Activated T-helper 9 cell treated with anti-CD3 and anti-CD28 coated beads, Interleukin-2, amount 50 U/mL, for 16 hours (primary cell): Measurements from ENCODE around the gene MORC2.

ENCODE experiments used
- DNase-seq: peaks from one replicate; pipeline ENCODE4 v3.0.0-alpha.2; 2020; ENCODE audit warnings: low read depth

MORC2 gene

GRCh38 chr22:30889268-30889995, 79.1 kb downstream of the MORC2 start:
- DNase-seq: no peak

- no peak for DNase-seq
These were observed 80.7 kb downstream of the MORC2 start for GRCh38 chr22:30887861-30888260.

GRCh38 chr22:30887453-30887852, 81.1 kb downstream of the MORC2 start:
- no peak for DNase-seq

- no peak for DNase-seq
These were observed 83.0 kb downstream of the MORC2 start for GRCh38 chr22:30885591-30885990.

- DNase-seq: no peak
These were observed 83.6 kb downstream of the MORC2 start for GRCh38 chr22:30885001-30885366.

GRCh38 chr22:30884211-30885000, 84.2 kb downstream of the MORC2 start:
- DNase-seq: no peak

GRCh38 chr22:30883586-30884145, 84.9 kb downstream of the MORC2 start:
- DNase-seq: no peak

GRCh38 chr22:30882974-30883533, 85.5 kb downstream of the MORC2 start:
- no peak for DNase-seq

- no peak for DNase-seq
These were observed 86.3 kb downstream of the MORC2 start for GRCh38 chr22:30882184-30882717.

GRCh38 chr22:30881361-30882183, 87.0 kb downstream of the MORC2 start:
- DNase-seq: no peak

- DNase-seq: no peak
These were observed 87.7 kb downstream of the MORC2 start for GRCh38 chr22:30880847-30881246.

- no peak for DNase-seq
These were observed 88.4 kb downstream of the MORC2 start for GRCh38 chr22:30880181-30880601.

GRCh38 chr22:30879415-30879797, 89.2 kb downstream of the MORC2 start:
- no peak for DNase-seq

- DNase-seq: no peak
These were observed 89.8 kb downstream of the MORC2 start for GRCh38 chr22:30878516-30879414.

- DNase-seq: no peak
These were observed 90.7 kb downstream of the MORC2 start for GRCh38 chr22:30877662-30878515.

GRCh38 chr22:30876915-30877553, 91.5 kb downstream of the MORC2 start:
- no peak for DNase-seq

GRCh38 chr22:30876221-30876751, 92.3 kb downstream of the MORC2 start:
- DNase-seq: no peak

- DNase-seq: no peak
These were observed 92.9 kb downstream of the MORC2 start for GRCh38 chr22:30875481-30876215.
